Fibroblast of lung (primary cell): ENCODE measurements around the gene FCN2. TPM values are rescaled to one million over a fixed set of nuclear protein-coding genes. Genes with fewer than 3 reads are reported as not detected.

ENCODE experiments used
- DNase-seq, 2 donors: peaks; one replicate each; pipeline versions ENCODE4 v3.0.0 to v3.0.0-alpha.2; 2010; ENCODE audit warnings: low read depth in 2 of 2
- H2AFZ ChIP-seq: 2 replicates; pipeline ENCODE4 v1.5.1; 2012; ENCODE audit warnings: low read length, control low read depth, inconsistent platforms
- H3K27ac ChIP-seq: 2 replicates; pipeline ENCODE4 v1.5.1; 2011; ENCODE audit warnings: low read length, control low read depth; ENCODE audit not compliant: insufficient read depth
- H3K27me3 ChIP-seq: 2 replicates; pipeline ENCODE4 v1.5.1; 2011; ENCODE audit warnings: mild to moderate bottlenecking, low read length; ENCODE audit not compliant: control insufficient read depth, insufficient read depth
- H3K36me3 ChIP-seq: 2 replicates; pipeline ENCODE4 v1.5.1; 2011; ENCODE audit warnings: low read length; ENCODE audit not compliant: control insufficient read depth, insufficient read depth
- H3K4me1 ChIP-seq: 2 replicates; pipeline ENCODE4 v1.5.1; 2011; ENCODE audit warnings: low read length; ENCODE audit not compliant: control insufficient read depth, insufficient read depth; ENCODE audit errors: extremely low read depth
- H3K4me2 ChIP-seq: 2 replicates; pipeline ENCODE4 v1.5.1; 2011; ENCODE audit warnings: low read length, control low read depth; ENCODE audit not compliant: insufficient read depth; ENCODE audit errors: extremely low read depth
- H3K4me3 ChIP-seq, 4 experiments: fragments of 200-600 bp in 1 of 4; sonication (generic) in 1 of 4; replicated peaks in 1 of 4; 2 replicates each; pipeline ENCODE4 v1.5.1; 2011 to 2016; ENCODE audit warnings: low read length in 4 of 4, low read depth in 3 of 4, mild to moderate bottlenecking in 3 of 4, control low read depth in 2 of 4, inconsistent platforms in 1 of 4, mixed read lengths in 1 of 4; ENCODE audit not compliant: insufficient read depth in 1 of 4; ENCODE audit errors: control extremely low read depth in 1 of 4
- H3K79me2 ChIP-seq: 2 replicates; pipeline ENCODE4 v1.5.1; 2012; ENCODE audit warnings: mild to moderate bottlenecking, low read length, inconsistent platforms; ENCODE audit not compliant: control insufficient read depth, insufficient read depth
- H3K9ac ChIP-seq: 2 replicates; pipeline ENCODE4 v1.5.1; 2011; ENCODE audit warnings: mild to moderate bottlenecking, low read length, control low read depth; ENCODE audit not compliant: insufficient read depth
- H3K9me3 ChIP-seq: 2 replicates; pipeline ENCODE4 v1.5.1; 2012; ENCODE audit warnings: low read depth, low read length; ENCODE audit not compliant: control insufficient read depth, insufficient read depth
- H4K20me1 ChIP-seq: 2 replicates; pipeline ENCODE4 v1.5.1; 2011; ENCODE audit warnings: low read length; ENCODE audit not compliant: control insufficient read depth, insufficient read depth; ENCODE audit errors: extremely low read depth
- EZH2 ChIP-seq: IDR thresholded peaks from 2 replicates; pipeline ENCODE4 v1.5.1; 2012; ENCODE audit warnings: low read length, control low read depth, mild to moderate bottlenecking; ENCODE audit errors: missing control alignments
- polyA plus RNA-seq, 2 donors: library from polyadenylated mRNA; depleted of rRNA in 1 of 2; stranded (reverse) in 1 of 2; unstranded in 1 of 2; fragments of >200 nt; gene quantifications; 2 replicates each; pipeline ENCODE4 v1.2.1, GENCODE V29; 2011 to 2012; ENCODE audit warnings: missing spikeins in 1 of 2
- total RNA-seq: library from RNA; depleted of rRNA; stranded (reverse); fragments of >200 nt; gene quantifications from 2 replicates; pipeline ENCODE4 v1.2.1, GENCODE V29; 2014
- TF ChIP-seq, protein P1 (sequence below), 2 donors: IDR thresholded peaks in 1 of 2; conservative IDR thresholded peaks in 1 of 2; 1 replicate in 1 of 2; 2 replicates in 1 of 2; pipeline ENCODE4 v1.5.1; 2011 to 2012; ENCODE audit warnings: low read length in 2 of 2, control low read depth in 1 of 2, inconsistent platforms in 1 of 2, low read depth in 1 of 2, mild to moderate bottlenecking in 1 of 2

The FCN2 gene
- total and polyA plus RNA-seq, 2 donors (not counting 1 experiment from before 2014, with no cell fraction given), result not detected

- no peak overlapping the region for H3K9ac ChIP-seq
- no peaks in the 10 kb centered on the region for H3K9me3 ChIP-seq
- H3K4me1 ChIP-seq, result no peaks in the 10 kb centered on the region
- no peaks in the 10 kb centered on the region for H4K20me1 ChIP-seq
- H3K36me3 ChIP-seq, result no peaks in the 10 kb centered on the region
- H3K4me3 ChIP-seq, result no peak overlapping the region
- H3K79me2 ChIP-seq, result no peaks in the 10 kb centered on the region
- DNase-seq, result no peak
- peaks cover 3% of the 10 kb centered on the region for H3K27me3 ChIP-seq
- TF ChIP-seq, protein P1, sequence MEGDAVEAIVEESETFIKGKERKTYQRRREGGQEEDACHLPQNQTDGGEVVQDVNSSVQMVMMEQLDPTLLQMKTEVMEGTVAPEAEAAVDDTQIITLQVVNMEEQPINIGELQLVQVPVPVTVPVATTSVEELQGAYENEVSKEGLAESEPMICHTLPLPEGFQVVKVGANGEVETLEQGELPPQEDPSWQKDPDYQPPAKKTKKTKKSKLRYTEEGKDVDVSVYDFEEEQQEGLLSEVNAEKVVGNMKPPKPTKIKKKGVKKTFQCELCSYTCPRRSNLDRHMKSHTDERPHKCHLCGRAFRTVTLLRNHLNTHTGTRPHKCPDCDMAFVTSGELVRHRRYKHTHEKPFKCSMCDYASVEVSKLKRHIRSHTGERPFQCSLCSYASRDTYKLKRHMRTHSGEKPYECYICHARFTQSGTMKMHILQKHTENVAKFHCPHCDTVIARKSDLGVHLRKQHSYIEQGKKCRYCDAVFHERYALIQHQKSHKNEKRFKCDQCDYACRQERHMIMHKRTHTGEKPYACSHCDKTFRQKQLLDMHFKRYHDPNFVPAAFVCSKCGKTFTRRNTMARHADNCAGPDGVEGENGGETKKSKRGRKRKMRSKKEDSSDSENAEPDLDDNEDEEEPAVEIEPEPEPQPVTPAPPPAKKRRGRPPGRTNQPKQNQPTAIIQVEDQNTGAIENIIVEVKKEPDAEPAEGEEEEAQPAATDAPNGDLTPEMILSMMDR (conservative IDR thresholded peaks at IDR 0.05 in 1 of 2, IDR thresholded peaks at IDR 0.05 in 1 of 2; ENCODE audit: low read depth in 1 of 2, low read length in 2 of 2), result no peak
- no peak for TF ChIP-seq EZH2
- no peak overlapping the region for H2AFZ ChIP-seq
- no peak overlapping the region for H3K4me2 ChIP-seq
- H3K27ac ChIP-seq, result no peak overlapping the region
These were observed 8.0 kb upstream of the FCN2 start for GRCh38 chr9:134872482-134873231.

DNA sequence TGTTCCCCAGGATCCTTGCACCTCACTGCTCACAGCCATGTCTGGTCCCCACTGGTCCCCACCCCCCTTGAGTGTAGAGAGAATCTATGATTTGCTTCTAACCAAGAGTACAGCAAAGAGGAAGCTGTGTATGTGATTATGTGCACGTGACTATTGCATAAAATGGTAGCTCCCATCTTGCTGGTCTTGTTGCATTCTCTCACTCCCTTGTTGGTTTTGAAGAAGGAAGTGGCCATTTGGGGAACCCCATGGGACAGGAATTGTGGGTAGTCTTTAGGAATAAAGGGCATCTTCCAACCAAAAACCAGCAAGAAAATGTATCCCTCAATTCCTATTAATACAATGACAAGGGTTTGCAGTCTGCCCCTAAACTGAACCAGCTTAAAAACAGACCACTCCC, 5.2 kb upstream of the FCN2 start:
- Histone ChIP-seq H3K79me2 (no peaks in the 10 kb centered on the region), H2AFZ (no peak overlapping the region), H4K20me1 (no peaks in the 10 kb centered on the region), H3K4me2 (no peak overlapping the region), H3K4me1 (no peaks in the 10 kb centered on the region), H3K27me3 (peaks cover 3% of the 10 kb centered on the region), H3K4me3 (no peak overlapping the region), H3K36me3 (no peaks in the 10 kb centered on the region), H3K9me3 (no peaks in the 10 kb centered on the region), H3K9ac (no peak overlapping the region), H3K27ac (no peak overlapping the region)
- TF ChIP-seq EZH2, result no peak
- TF ChIP-seq, protein P1 (conservative IDR thresholded peaks at IDR 0.05 in 1 of 2, IDR thresholded peaks at IDR 0.05 in 1 of 2; ENCODE audit: low read depth in 1 of 2, low read length in 2 of 2), result no peak
- no peak for DNase-seq

GRCh38 chr9:134877541-134877940, 3.1 kb upstream of the FCN2 start:
- Histone ChIP-seq H3K27ac (no peak overlapping the region), H3K4me1 (no peaks in the 10 kb centered on the region), H3K79me2 (no peaks in the 10 kb centered on the region), H3K36me3 (no peaks in the 10 kb centered on the region), H3K9me3 (no peaks in the 10 kb centered on the region), H2AFZ (no peak overlapping the region), H3K4me2 (no peak overlapping the region), H4K20me1 (no peaks in the 10 kb centered on the region), H3K9ac (no peak overlapping the region), H3K27me3 (no peaks in the 10 kb centered on the region), H3K4me3 (no peak overlapping the region)
- no peak for DNase-seq
- TF ChIP-seq, protein P1 (conservative IDR thresholded peaks at IDR 0.05 in 1 of 2, IDR thresholded peaks at IDR 0.05 in 1 of 2; ENCODE audit: low read depth in 1 of 2, low read length in 2 of 2), result no peak
- no peak for TF ChIP-seq EZH2
